ENCODE measurements around the gene LUC7L. TPM values are rescaled to one million over a fixed set of nuclear protein-coding genes. Genes with fewer than 3 reads are reported as not detected.

Gene LUC7L
- total and polyA plus RNA-seq, 2 of the 8 experiments (the other 6 are each of a cell fraction or from before 2014, with no cell fraction given) = 49.7 to 129 TPM

- Histone ChIP-seq H3K9ac (replicated peaks in 1 of 4; ENCODE audit: extremely low read depth in 1 of 4, low read depth in 3 of 4, low read length in 3 of 4) (no peak overlapping the region), H3K27ac (ENCODE audit: low read depth, low read length) (no peak overlapping the region), H3K14ac (ENCODE audit: insufficient read length) (no peak overlapping the region), H3K18ac (ENCODE audit: extremely low read depth, low read length) (no peak overlapping the region), H3K23me2 (ENCODE audit: low read depth, low read length) (no peaks in the 10 kb centered on the region), H3K27me3 (replicated peaks in 1 of 4; ENCODE audit: control insufficient read depth in 3 of 4, extremely low read depth in 1 of 4, insufficient read depth in 3 of 4, low read length in 3 of 4) (no peaks in the 10 kb centered on the region), H2BK5ac (ENCODE audit: low read depth, low read length) (no peak overlapping the region), H4K91ac (replicated peaks; ENCODE audit: insufficient read length, low read length) (no peak overlapping the region), H2AK5ac (ENCODE audit: low read depth, low read length) (no peak overlapping the region), H2AFZ (ENCODE audit: low read length) (no peak overlapping the region), H3K4me1 (replicated peaks in 1 of 4; ENCODE audit: control insufficient read depth in 3 of 4, insufficient read depth in 4 of 4, low read length in 3 of 4) (no peaks in the 10 kb centered on the region), H2BK15ac (ENCODE audit: low read length) (no peak overlapping the region), H3K4me3 (ENCODE audit: extremely low read depth in 1 of 4, insufficient read depth in 2 of 4, low read depth in 3 of 4, low read length in 4 of 4) (no peak overlapping the region), H3K9me3 (ENCODE audit: insufficient read depth in 2 of 2, low read depth in 1 of 2, low read length in 1 of 2) (no peaks in the 10 kb centered on the region), H4K8ac (ENCODE audit: extremely low read depth, insufficient read depth, low read length) (no peak overlapping the region), H3K36me3 (ENCODE audit: control insufficient read depth in 2 of 4, insufficient read depth in 4 of 4, low read length in 3 of 4) (peaks cover 0 to 14% (median 3%) of the 10 kb centered on the region in 4 experiments; a peak in 4 of 8 replicates), H2BK20ac (ENCODE audit: low read length) (no peak overlapping the region), H3K79me1 (ENCODE audit: low read depth, low read length) (no peaks in the 10 kb centered on the region; the same call in none of the 2 replicates), H3K4ac (replicated peaks; ENCODE audit: insufficient read length, low read depth, low read length) (no peak overlapping the region), H2BK120ac (replicated peaks; ENCODE audit: low read depth, low read length) (no peak overlapping the region), H3K23ac (ENCODE audit: insufficient read length) (no peak overlapping the region), H3K79me2 (ENCODE audit: control insufficient read depth in 1 of 2, insufficient read depth in 2 of 2, low read length in 2 of 2) (no peaks in the 10 kb centered on the region), H3K56ac (replicated peaks; ENCODE audit: insufficient read length, low read depth, low read length) (no peak overlapping the region), H4K20me1 (replicated peaks in 1 of 2; ENCODE audit: control insufficient read depth in 1 of 2, insufficient read depth in 2 of 2, low read length in 2 of 2) (peaks cover 2 to 7% of the 10 kb centered on the region in 2 experiments), H4K5ac (ENCODE audit: insufficient read length, low read depth, low read length) (no peak overlapping the region), H2BK12ac (ENCODE audit: low read depth, low read length) (no peak overlapping the region), H3K4me2 (ENCODE audit: insufficient read depth in 1 of 2, low read depth in 2 of 2, low read length in 2 of 2) (no peak overlapping the region)
- WGBS, 2 experiments (ENCODE audit: extremely low coverage in 1 of 2, insufficient coverage in 1 of 2, insufficient read length in 1 of 2, insufficient replicate concordance in 2 of 2, low coverage in 1 of 2, low lambda C conversion rate in 2 of 2, missing lambda C conversion rate in 1 of 2) = 95% methylated on average over 30 of the region's 30 CpGs; no CpG with 5 or more reads in 1 of the 2 experiments
- FAIRE-seq (no peak), DNase-seq (ENCODE audit: low read depth in 1 of 2, low spot score in 2 of 2) (no peak)
- CTCF ChIA-PET (ENCODE audit: partially characterized antibody) = interaction anchor here (0.7 to 1.2 kb wide), 3 partner anchors 69 to 797 kb away, joined by 3 read pairs; no protein-coding TSS in a partner anchor
- POLR2A ChIA-PET (ENCODE audit: partially characterized antibody) = interaction anchor here (1.0 to 2.3 kb wide), 3 partner anchors 17 to 24 kb away, joined by 4 to 6 read pairs (median 4); no protein-coding TSS in a partner anchor
- TF ChIP-seq, protein P1, sequence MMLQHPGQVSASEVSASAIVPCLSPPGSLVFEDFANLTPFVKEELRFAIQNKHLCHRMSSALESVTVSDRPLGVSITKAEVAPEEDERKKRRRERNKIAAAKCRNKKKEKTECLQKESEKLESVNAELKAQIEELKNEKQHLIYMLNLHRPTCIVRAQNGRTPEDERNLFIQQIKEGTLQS (IDR thresholded peaks at IDR 0.05; ENCODE audit: insufficient read depth, low read depth, low read length) = no peak
- TF ChIP-seq RFX5 (IDR thresholded peaks at IDR 0.05; ENCODE audit: borderline replicate concordance, low read depth, low read length) (no peak), CBX5 (IDR thresholded peaks at IDR 0.05; ENCODE audit: low read depth, low read length) (no peak), KDM1A (IDR thresholded peaks at IDR 0.05; ENCODE audit: borderline replicate concordance, low read length) (no peak), BRCA1 (IDR thresholded peaks at IDR 0.05; ENCODE audit: low read depth, low read length) (no peak)
Measured at GRCh38 chr16:252366-253337, 23.4 kb upstream of the LUC7L start.
